NCI-H128 (cell line): ENCODE results near the gene PAX5.

ENCODE experiments used
- DNase-seq: peaks from one replicate; lab custom pipeline; 2025; ENCODE audit not compliant: unreplicated experiment; lab: John Stamatoyannopoulos, UW

PAX5 gene

GRCh38 chr9:37037503-37038301, 3.6 kb upstream of the PAX5 start:
- DNase-seq, result no peak

GRCh38 chr9:37036776-37037502, 2.9 kb upstream of the PAX5 start:
- peak; percentile 53 for DNase-seq

- DNase-seq, result no peak
These were observed 2.3 kb upstream of the PAX5 start for GRCh38 chr9:37036371-37036775.

GRCh38 chr9:37035648-37036370, 1.7 kb upstream of the PAX5 start:
- no peak for DNase-seq

- no peak for DNase-seq
These were observed 1.0 kb upstream of the PAX5 start for GRCh38 chr9:37034938-37035647.

GRCh38 chr9:37034305-37034937, 353 bp upstream of the PAX5 start:
- peak; percentile 30 for DNase-seq

GRCh38 chr9:37033141-37033540, 927 bp downstream of the PAX5 start:
- DNase-seq, result no peak

- DNase-seq, result no peak
These were observed 1.4 kb downstream of the PAX5 start for GRCh38 chr9:37032713-37033112.

GRCh38 chr9:37031902-37032301, 2.2 kb downstream of the PAX5 start:
- DNase-seq, result no peak

GRCh38 chr9:37031081-37031480, 3.0 kb downstream of the PAX5 start:
- DNase-seq, result no peak

GRCh38 chr9:37030611-37030939, 3.5 kb downstream of the PAX5 start:
- DNase-seq, result no peak

GRCh38 chr9:37029776-37030610, 4.1 kb downstream of the PAX5 start:
- no peak for DNase-seq

GRCh38 chr9:37029304-37029775, 4.7 kb downstream of the PAX5 start:
- no peak for DNase-seq

GRCh38 chr9:37028420-37029031, 5.5 kb downstream of the PAX5 start:
- DNase-seq, result no peak

- peak; percentile 95 for DNase-seq
These were observed 6.3 kb downstream of the PAX5 start for GRCh38 chr9:37027582-37028419.

GRCh38 chr9:37026931-37027581, 7.0 kb downstream of the PAX5 start:
- no peak for DNase-seq

- no peak for DNase-seq
These were observed 7.7 kb downstream of the PAX5 start for GRCh38 chr9:37026113-37026930.
